Effector memory CD8-positive, alpha-beta T cell (primary cell): ENCODE results near the gene DDAH2.

Experiments used
- ATAC-seq: fragments of 150-1000 bp; cut with Tn5 transposase; replicated peaks from 2 replicates; pipeline ENCODE4 v1.10.0; 2021; ENCODE audit warnings: mild to moderate bottlenecking, moderate library complexity
- DNase-seq, 3 experiments: peaks; one replicate each; pipeline ENCODE4 v3.0.0; 2021
- H3K27ac Mint-ChIP-seq, 2 donors: one replicate each; pipeline ENCODE4 v1.8.0; 2022; ENCODE audit warnings: mild to moderate bottlenecking in 2 of 2, mixed read lengths in 2 of 2, moderate library complexity in 2 of 2
- H3K27me3 Mint-ChIP-seq, 2 donors: one replicate each; pipeline ENCODE4 v1.8.0; 2022; ENCODE audit warnings: mixed read lengths in 2 of 2
- H3K36me3 Mint-ChIP-seq: one replicate; pipeline ENCODE4 v1.8.0; 2022; ENCODE audit warnings: mild to moderate bottlenecking, moderate library complexity, mixed read lengths; ENCODE audit not compliant: insufficient read depth
- H3K4me1 Mint-ChIP-seq, 2 donors: one replicate each; pipeline ENCODE4 v1.8.0; 2022; ENCODE audit warnings: low read depth in 2 of 2, mixed read lengths in 2 of 2
- H3K4me3 Mint-ChIP-seq, 2 donors: one replicate each; pipeline ENCODE4 v1.8.0; 2022; ENCODE audit warnings: mild to moderate bottlenecking in 2 of 2, mixed read lengths in 2 of 2, moderate library complexity in 2 of 2
- H3K9me3 Mint-ChIP-seq, 2 donors: one replicate each; pipeline ENCODE4 v1.8.0; 2022; ENCODE audit warnings: mixed read lengths in 2 of 2

The DDAH2 gene

GRCh38 chr6:31749301-31750036, 20.4 kb upstream of the DDAH2 start:
- ATAC-seq, result no peak
- no peak for DNase-seq
- Mint-ChIP-seq H3K9me3 (no peaks in the 10 kb centered on the region), H3K4me1 (peaks cover 0 to 4% of the 10 kb centered on the region in 2 donors), H3K36me3 (peaks cover 8% of the 10 kb centered on the region), H3K4me3 (no peak overlapping the region), H3K27me3 (no peaks in the 10 kb centered on the region), H3K27ac (no peak overlapping the region)

GRCh38 chr6:31744422-31744821, 15.3 kb upstream of the DDAH2 start:
- Mint-ChIP-seq H3K27me3 (no peaks in the 10 kb centered on the region), H3K4me3 (no peak overlapping the region), H3K36me3 (peaks cover 22% of the 10 kb centered on the region), H3K4me1 (peaks cover 16 to 23% of the 10 kb centered on the region in 2 donors), H3K27ac (peak overlapping the region in 1 of 2 donors; percentile 10), H3K9me3 (no peaks in the 10 kb centered on the region)
- ATAC-seq (no peak), DNase-seq (no peak)

DNA sequence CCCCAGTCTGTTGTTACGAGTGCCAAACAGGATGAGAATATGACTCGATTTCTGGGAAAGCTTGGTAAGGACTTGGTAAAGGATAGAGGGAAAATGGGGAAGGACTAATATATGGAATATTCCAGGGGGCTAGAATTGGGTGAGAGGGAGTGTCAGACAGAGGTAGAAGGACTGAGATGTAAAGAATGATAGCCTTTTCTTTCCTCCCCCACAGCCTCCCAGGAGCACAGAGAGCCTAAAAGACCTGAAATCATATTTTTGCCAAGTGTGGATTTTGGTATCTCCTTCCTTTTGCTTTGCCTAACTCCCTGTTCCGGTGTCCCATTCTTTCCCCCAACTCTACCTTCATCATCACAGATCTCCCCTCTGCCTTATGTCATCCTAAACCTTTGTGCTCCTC, 13.8 kb upstream of the DDAH2 start:
- ATAC-seq, result no peak
- H3K9me3 Mint-ChIP-seq, result no peaks in the 10 kb centered on the region

GRCh38 chr6:31741815-31742214, 12.7 kb upstream of the DDAH2 start:
- Mint-ChIP-seq H3K36me3 (peaks cover 27% of the 10 kb centered on the region), H3K4me1 (peaks cover 41 to 49% of the 10 kb centered on the region in 2 donors)

More for the DNA sequence above, 13.8 kb upstream of the DDAH2 start:
- no peak for DNase-seq
- no peak overlapping the region for H3K27ac Mint-ChIP-seq
- peaks cover 31 to 38% of the 10 kb centered on the region in 2 donors for H3K4me1 Mint-ChIP-seq
- peaks cover 21% of the 10 kb centered on the region for H3K36me3 Mint-ChIP-seq
- H3K27me3 Mint-ChIP-seq, result no peaks in the 10 kb centered on the region
- no peak overlapping the region for H3K4me3 Mint-ChIP-seq

DNA sequence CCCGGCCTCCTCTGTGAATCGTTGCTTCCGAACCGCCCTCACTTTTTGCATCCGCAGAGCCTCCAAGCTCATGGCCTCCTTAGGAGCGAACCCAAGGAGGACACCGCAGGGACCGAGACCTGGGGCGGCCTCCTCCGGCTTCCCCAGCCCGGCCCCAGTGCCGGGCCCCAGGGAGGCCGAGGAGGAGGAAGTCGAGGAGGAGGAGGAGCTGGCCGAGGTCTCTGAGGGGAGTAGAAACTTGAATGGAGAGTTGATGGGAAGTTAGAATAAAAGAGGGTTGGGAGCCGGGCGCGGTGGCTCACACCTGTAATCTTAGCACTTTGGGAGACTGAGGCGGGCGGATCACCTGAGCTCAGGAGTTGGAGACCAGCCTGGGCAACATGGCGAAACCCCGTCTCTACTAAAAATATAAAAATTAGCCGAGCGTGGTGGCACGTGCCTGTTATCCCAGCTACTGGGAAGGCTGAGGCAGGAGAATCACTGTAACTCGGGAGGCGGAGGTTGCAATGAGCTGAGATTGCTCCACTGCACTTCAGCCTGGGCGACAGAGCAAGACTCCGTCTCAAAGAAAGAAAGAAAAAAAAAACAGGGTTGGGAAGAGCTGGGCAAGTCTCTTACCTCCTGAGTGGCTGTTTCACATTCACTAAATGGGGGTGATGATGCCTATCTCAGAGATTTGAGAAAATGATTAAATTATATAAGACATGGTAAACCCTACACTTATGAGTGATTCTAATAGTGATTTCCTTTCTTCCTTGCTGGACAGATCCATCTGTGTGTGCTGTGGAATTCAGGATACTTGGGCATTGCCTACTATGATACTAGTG, 11.5 kb upstream of the DDAH2 start:
- Mint-ChIP-seq H3K27me3 (no peaks in the 10 kb centered on the region), H3K4me1 (peaks cover 47 to 61% of the 10 kb centered on the region in 2 donors), H3K36me3 (peaks cover 35% of the 10 kb centered on the region), H3K27ac (peak overlapping the region; percentile 89 to 90), H3K9me3 (no peaks in the 10 kb centered on the region), H3K4me3 (peak overlapping the region; percentile 95 to 97)
- ATAC-seq (no peak), DNase-seq (no peak)

More at GRCh38 chr6:31741815-31742214, 12.7 kb upstream of the DDAH2 start:
- Mint-ChIP-seq H3K27ac (no peak overlapping the region), H3K27me3 (no peaks in the 10 kb centered on the region), H3K4me3 (peak overlapping the region; percentile 27 to 97), H3K9me3 (no peaks in the 10 kb centered on the region)
- no peak for ATAC-seq
- no peak for DNase-seq

DNA sequence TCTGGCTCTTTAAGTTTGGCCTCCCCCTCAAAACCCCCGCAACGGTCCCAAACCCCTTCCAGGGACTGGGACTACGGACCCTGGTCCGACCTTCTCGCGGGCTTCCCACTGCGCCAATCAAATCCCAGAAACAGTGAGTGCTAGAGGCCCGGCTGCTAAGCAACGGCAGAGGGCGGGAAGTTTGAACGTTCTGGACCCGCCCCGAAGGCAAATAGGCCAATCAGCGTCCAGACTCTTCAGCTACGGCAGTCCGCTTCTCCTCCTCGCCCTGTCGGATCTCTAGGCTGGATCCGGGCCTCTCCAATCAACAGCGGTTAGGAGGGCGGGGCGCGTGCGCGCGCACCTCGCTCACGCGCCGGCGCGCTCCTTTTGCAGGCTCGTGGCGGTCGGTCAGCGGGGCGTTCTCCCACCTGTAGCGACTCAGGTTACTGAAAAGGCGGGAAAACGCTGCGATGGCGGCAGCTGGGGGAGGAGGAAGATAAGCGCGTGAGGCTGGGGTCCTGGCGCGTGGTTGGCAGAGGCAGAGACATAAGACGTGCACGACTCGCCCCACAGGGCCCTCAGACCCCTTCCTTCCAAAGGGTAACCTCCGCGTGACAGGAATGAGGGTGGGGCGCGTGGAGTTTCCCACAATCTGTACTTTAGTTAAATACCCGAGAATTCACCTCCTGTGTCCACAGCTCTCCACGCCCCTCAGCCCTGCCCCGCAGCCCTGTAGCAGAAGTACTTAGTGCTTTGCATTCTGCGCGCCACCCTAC, 10.7 kb upstream of the DDAH2 start, which contains the start of gene MSH5:
Gene MSH5 (plus strand): TSS at position 367 of the 758 bp plus-strand sequence. CDS start 462 bp downstream, outside the sequence.
- ATAC-seq (peak; percentile 85), DNase-seq (peak; percentile 91 to 92 (median 92))
- Mint-ChIP-seq H3K4me1 (peaks cover 48 to 64% of the 10 kb centered on the region in 2 donors), H3K4me3 (peak within 1 kb of the TSS; percentile 95 to 97), H3K9me3 (no peaks in the 10 kb centered on the region), H3K36me3 (peaks cover 39% of the 10 kb centered on the region), H3K27me3 (no peaks in the 10 kb centered on the region), H3K27ac (peak within 1 kb of the TSS; percentile 89 to 90)

- H3K27me3 Mint-ChIP-seq, result no peaks in the 10 kb centered on the region
- H3K4me1 Mint-ChIP-seq, result peaks cover 63 to 75% of the 10 kb centered on the region in 2 donors
- peaks cover 54% of the 10 kb centered on the region for H3K36me3 Mint-ChIP-seq
- DNase-seq, result peak; percentile 48 to 52 (median 52)
- ATAC-seq, result peak; percentile 46
- H3K9me3 Mint-ChIP-seq, result no peaks in the 10 kb centered on the region
- peak overlapping the region; percentile 89 to 90 for H3K27ac Mint-ChIP-seq
- H3K4me3 Mint-ChIP-seq, result peak overlapping the region; percentile 95 to 97
Measured at GRCh38 chr6:31737991-31738979, 9.2 kb upstream of the DDAH2 start.

DNA sequence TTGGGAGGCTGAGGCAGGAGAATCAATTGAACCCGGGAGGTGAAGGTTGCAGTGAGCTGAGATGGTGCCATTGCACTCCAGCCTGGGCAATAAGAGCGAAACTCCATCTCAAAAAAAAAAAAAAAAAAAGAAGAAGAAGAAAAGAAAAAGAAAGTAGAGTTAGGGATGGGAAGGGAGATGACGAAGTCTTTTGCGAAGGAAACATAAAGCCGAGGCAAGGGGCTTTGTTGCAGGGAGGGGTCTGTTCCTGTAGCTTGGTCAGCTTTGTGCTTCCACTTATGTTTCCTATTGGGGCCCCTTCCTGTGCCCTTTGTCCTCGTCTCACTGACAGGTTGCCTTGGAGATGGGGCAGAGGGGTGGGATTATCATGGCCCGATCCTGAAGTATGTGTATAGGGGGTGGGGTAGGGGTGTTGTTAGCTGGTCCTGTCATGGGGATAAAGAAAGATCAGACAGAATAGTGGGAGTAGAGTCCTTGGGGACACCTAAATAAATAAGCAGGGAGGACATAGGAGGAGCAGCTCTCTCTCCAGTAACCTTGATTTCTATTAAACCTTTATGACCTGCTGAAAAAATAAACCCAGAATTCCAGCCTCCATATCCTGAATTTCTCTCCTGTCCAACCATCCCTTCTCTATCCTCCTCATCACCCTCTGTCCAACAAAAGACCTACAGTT, 8.4 kb upstream of the DDAH2 start:
- Mint-ChIP-seq H3K4me3 (peak overlapping the region; percentile 95 to 97), H3K36me3 (peaks cover 60% of the 10 kb centered on the region), H3K27me3 (no peaks in the 10 kb centered on the region), H3K27ac (peak overlapping the region; percentile 89 to 90), H3K9me3 (no peaks in the 10 kb centered on the region), H3K4me1 (peaks cover 63 to 78% of the 10 kb centered on the region in 2 donors)
- DNase-seq (no peak), ATAC-seq (no peak)

DNA sequence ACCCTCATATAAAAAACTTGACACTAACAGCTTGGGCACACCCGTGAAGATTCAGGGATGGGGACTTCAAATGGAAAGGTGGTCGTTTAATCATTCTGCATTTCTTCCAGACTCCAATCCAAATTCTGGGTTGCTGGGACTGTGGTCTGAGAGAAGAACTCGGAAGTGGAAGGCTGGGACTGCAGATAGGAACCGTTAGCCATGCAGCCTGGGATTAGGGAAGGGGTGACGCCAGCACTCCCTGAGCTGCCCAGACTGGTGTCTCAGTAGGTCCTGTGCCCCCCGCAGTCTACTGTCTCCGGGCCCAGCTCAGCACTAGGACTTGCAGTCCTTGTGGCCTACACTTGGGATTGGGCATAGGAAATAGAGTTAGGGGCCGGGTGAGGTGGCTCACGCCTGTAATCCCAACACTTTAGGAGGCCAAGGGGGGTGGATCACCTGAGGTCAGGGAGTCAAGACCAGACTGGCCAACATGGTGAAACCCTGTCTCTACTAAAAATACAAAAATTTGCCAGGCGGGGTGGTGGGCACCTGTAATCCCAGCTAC, 7.7 kb upstream of the DDAH2 start:
- H3K4me3 Mint-ChIP-seq, result peak overlapping the region; percentile 95 to 97
- no peaks in the 10 kb centered on the region for H3K9me3 Mint-ChIP-seq
- DNase-seq (no peak), ATAC-seq (no peak)
- peak overlapping the region; percentile 89 to 90 for H3K27ac Mint-ChIP-seq
- no peaks in the 10 kb centered on the region for H3K27me3 Mint-ChIP-seq
- peaks cover 66% of the 10 kb centered on the region for H3K36me3 Mint-ChIP-seq
- H3K4me1 Mint-ChIP-seq, result peaks cover 65 to 82% of the 10 kb centered on the region in 2 donors

DNA sequence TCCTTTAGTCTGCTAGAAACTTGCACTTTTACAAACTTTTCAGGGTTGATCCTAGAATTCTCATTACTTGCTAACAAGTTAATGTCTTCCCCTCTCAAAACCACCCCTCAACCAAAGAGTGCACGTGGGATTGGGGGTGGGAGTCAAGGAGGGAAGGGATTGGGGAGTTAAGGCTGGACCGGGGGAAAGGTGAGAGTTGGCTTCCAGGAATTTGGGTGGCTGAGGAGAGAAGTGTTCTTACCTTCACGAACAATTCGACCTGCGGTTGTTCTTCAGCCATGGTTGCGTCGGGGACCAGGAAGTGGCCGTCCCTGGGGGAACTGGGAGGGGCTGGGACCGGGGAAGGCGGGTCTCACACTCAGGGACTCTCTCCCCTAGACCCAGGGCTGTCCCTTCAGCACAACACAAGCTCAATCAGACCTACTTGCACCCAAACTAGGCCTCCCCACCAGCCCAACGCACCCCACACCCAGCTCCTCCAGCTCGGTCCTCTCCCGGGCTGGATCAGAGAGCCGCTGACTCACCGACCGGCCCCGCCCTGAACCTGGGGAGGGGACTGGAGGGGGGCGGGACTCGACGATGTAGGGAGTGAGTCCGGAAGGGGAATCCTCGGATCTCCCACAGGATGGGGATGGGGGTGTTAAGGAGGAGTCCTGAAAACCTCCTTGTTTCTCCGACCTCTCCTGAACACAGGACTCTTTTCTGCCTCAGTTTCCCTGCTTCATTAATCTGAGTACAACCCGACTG, 7.1 kb upstream of the DDAH2 start, which contains the start of gene CLIC1:
Gene CLIC1 (minus strand): TSS at position 510 of the 747 bp plus-strand sequence. CDS start 230 bp downstream, at position 280.
- peak; percentile 33 for ATAC-seq
- DNase-seq, result peak; percentile 40 to 49 (median 48)
- Mint-ChIP-seq H3K4me3 (peak within 1 kb of the TSS; percentile 95 to 97), H3K9me3 (no peaks in the 10 kb centered on the region), H3K27ac (peak within 1 kb of the TSS; percentile 89 to 90), H3K4me1 (peaks cover 65 to 76% of the 10 kb centered on the region in 2 donors), H3K36me3 (peaks cover 72% of the 10 kb centered on the region), H3K27me3 (no peaks in the 10 kb centered on the region)

GRCh38 chr6:31734821-31735406, 5.8 kb upstream of the DDAH2 start:
- no peaks in the 10 kb centered on the region for H3K27me3 Mint-ChIP-seq
- ATAC-seq (no peak), DNase-seq (peak; percentile 34 to 41 (median 36))
- H3K4me1 Mint-ChIP-seq, result peaks cover 66 to 76% of the 10 kb centered on the region in 2 donors
- H3K9me3 Mint-ChIP-seq, result no peaks in the 10 kb centered on the region
- H3K27ac Mint-ChIP-seq, result peak overlapping the region; percentile 89 to 90
- H3K36me3 Mint-ChIP-seq, result peaks cover 75% of the 10 kb centered on the region
- H3K4me3 Mint-ChIP-seq, result peak overlapping the region; percentile 95 to 97
